GM20431 (cell line): ENCODE data around the gene OR52B6.

Experiments
- in situ Hi-C: fragments of 300-500 bp; cut with MseI, MboI; formaldehyde crosslinking; loops from one replicate; pipeline ENCODE4 v1.15.0; 2020; ENCODE audit warnings: low sequenced_read_pairs; ENCODE audit not compliant: unreplicated experiment

OR52B6 gene

GRCh38 chr11:5592615-5593014, 11.9 kb downstream of the OR52B6 start:
- in situ Hi-C loops: no loop called here

GRCh38 chr11:5593146-5593545, 12.5 kb downstream of the OR52B6 start:
- in situ Hi-C loops: no loop called here

- in situ Hi-C loops: no loop called here
Measured at GRCh38 chr11:5596607-5597201, 16.0 kb downstream of the OR52B6 start, which contains the start of gene TRIM6. Gene TRIM6 (plus strand): TSS chr11:5596637. CDS start chr11:5596898, 261 bp downstream.

GRCh38 chr11:5597953-5598352, 17.3 kb downstream of the OR52B6 start:
- in situ Hi-C loops: no loop called here

GRCh38 chr11:5600374-5600851, 19.7 kb downstream of the OR52B6 start:
- in situ Hi-C loops: loop anchor here (25.0 kb wide), 1 partner anchor 212 kb away; the partner anchor contains the start of gene OR52N2

- in situ Hi-C loops: loop anchor here (25.0 kb wide), 1 partner anchor 210 kb away; the partner anchor contains the start of gene OR52N2
Measured at GRCh38 chr11:5602791-5603190, 22.1 kb downstream of the OR52B6 start.

- in situ Hi-C loops: loop anchor here (25.0 kb wide), 1 partner anchor 209 kb away; the partner anchor contains the start of gene OR52N2
Measured at GRCh38 chr11:5603326-5603725, 22.6 kb downstream of the OR52B6 start.

GRCh38 chr11:5604896-5605295, 24.2 kb downstream of the OR52B6 start:
- in situ Hi-C loops: loop anchor here (25.0 kb wide), 1 partner anchor 207 kb away; the partner anchor contains the start of gene OR52N2

- in situ Hi-C loops: loop anchor here (25.0 kb wide), 1 partner anchor 206 kb away; the partner anchor contains the start of gene OR52N2
Measured at GRCh38 chr11:5605849-5606248, 25.2 kb downstream of the OR52B6 start.

GRCh38 chr11:5608808-5609207, 28.1 kb downstream of the OR52B6 start:
- in situ Hi-C loops: loop anchor here (25.0 kb wide), 1 partner anchor 203 kb away; the partner anchor contains the start of gene OR52N2

- in situ Hi-C loops: loop anchor here (25.0 kb wide), 1 partner anchor 202 kb away; the partner anchor contains the start of gene OR52N2
Measured at GRCh38 chr11:5610446-5610845, 29.8 kb downstream of the OR52B6 start.

GRCh38 chr11:5611627-5612026, 30.9 kb downstream of the OR52B6 start:
- in situ Hi-C loops: loop anchor here (25.0 kb wide), 1 partner anchor 201 kb away; the partner anchor contains the start of gene OR52N2

- in situ Hi-C loops: loop anchor here (25.0 kb wide), 1 partner anchor 193 kb away; the partner anchor contains the start of gene OR52N2
Measured at GRCh38 chr11:5618807-5619206, 38.1 kb downstream of the OR52B6 start.

- in situ Hi-C loops: loop anchor here (25.0 kb wide), 1 partner anchor 191 kb away; the partner anchor contains the start of gene OR52N2
Measured at GRCh38 chr11:5620651-5621521, 40.2 kb downstream of the OR52B6 start.

GRCh38 chr11:5621580-5621979, 40.9 kb downstream of the OR52B6 start:
- in situ Hi-C loops: loop anchor here (25.0 kb wide), 1 partner anchor 191 kb away; the partner anchor contains the start of gene OR52N2

- in situ Hi-C loops: loop anchor here (25.0 kb wide), 1 partner anchor 189 kb away; the partner anchor contains the start of gene OR52N2
Measured at GRCh38 chr11:5622802-5623201, 42.1 kb downstream of the OR52B6 start.

- in situ Hi-C loops: loop anchor here (25.0 kb wide), 1 partner anchor 188 kb away; the partner anchor contains the start of gene OR52N2
Measured at GRCh38 chr11:5624489-5625279, 44.0 kb downstream of the OR52B6 start, which contains the start of gene TRIM34. Gene TRIM34 (plus strand): TSS chr11:5625001. CDS start chr11:5632332, 7,331 bp downstream.

- in situ Hi-C loops: no loop called here
Measured at GRCh38 chr11:5625281-5625680, 44.6 kb downstream of the OR52B6 start.

- in situ Hi-C loops: no loop called here
Measured at GRCh38 chr11:5626196-5626595, 45.5 kb downstream of the OR52B6 start.
